Activated gamma-delta T cell (primary cell): ENCODE results near the gene PRKRA.
"Not testable (repeated sequence)": the region's sequence is repeated elsewhere in the genome, so short reads cannot be mapped to it uniquely, and the experiment has no call there.

Experiments
- DNase-seq: peaks from one replicate; lab custom pipeline; 2025; lab: John Stamatoyannopoulos, UW

Gene PRKRA

DNA sequence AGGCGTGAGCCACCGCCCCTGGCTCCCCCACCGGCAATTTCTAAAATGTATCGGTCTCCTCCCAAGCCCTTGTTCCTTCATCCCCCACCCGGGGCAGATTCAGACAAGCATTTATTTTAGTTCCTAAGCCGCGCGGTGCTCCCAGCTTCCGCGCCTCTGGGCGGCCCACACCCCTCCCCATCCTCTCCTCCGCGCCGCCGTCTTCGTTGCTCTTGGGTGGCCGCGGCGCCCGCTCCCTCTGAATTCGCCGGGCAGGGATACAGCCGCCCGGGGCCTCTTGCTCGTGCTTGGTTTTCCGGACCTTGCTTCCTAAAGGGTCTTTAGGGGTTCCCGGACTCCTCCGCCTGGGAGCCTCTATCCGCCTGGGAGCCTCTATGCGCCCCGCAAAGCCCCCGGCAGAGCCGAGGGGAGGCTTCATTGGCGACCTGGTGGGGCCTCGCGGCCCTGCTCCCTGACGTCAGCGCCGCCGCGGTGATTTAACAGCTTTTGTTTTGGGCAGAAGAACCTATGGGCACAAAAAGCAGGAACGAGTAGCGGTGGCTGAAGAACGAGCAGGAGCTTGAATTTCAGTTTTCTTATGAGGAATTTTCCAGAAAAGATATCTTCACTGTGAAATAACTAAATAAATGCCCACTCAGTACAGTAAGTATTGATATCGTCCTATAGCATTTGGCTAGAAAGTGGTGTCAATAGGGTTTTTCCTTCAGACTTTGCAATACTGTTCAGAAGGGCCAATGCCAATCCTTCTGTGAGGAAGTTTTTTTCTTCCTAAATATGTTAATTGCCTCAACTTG is 37.3 kb downstream of the PRKRA start:
- peak; percentile 49 for DNase-seq

DNA sequence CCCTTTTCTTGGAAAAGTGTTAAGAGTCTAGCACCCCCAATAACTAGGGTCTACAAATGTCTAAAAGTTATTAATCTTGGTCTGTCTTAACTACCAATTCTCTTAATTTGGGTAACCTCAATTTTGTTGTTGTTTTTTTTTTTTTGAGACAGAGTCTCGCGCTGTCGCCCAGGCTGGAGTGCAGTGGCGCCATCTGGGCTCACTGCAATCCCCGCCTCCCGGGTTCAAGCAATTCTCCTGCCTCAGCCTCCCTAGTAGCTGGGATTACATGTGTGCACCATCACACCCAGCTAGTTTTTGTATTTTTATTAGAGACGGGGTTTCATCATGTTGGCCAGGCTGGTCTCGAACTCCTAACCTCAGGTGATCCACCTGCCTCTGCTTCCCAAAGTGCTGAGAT is 38.5 kb downstream of the PRKRA start:
- not testable (repeated sequence) for DNase-seq

DNA sequence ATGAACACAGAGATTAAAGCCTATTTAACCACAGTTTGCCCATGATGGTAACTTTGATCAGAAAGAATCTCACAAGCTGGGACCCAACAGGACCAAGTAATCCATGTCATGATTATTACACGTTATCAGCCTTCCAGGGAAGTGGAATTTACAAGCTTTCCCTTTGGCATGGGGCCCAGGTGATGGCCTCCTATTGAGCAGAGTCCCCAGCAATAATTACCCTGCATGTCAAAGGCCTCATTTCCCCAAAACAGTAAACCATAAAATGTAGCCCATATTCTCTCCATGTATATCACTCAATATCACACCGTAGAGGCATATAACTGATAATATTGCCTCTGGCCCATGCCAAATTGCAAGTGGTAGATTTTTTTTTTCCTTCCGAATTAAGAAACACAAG is 38.9 kb downstream of the PRKRA start:
- no peak for DNase-seq

DNA sequence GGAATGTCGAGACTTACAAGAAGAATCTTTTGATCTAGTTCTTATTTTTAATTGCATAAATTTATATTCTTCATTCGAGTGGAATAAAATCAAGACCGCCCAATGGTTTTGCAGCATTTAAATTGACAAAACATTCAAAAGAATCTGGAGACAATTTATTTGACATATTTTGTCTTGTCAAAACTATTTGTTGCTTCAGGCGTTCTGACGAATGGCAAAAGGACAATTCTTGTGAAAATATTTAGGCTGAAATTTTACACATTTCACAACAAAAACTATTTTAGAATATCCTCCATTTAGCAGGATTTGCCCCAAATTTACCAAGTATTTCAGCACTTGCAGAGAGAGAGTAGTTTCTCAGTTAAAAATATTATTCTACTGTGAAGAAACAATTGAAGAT is 41.7 kb downstream of the PRKRA start:
- no peak for DNase-seq

DNA sequence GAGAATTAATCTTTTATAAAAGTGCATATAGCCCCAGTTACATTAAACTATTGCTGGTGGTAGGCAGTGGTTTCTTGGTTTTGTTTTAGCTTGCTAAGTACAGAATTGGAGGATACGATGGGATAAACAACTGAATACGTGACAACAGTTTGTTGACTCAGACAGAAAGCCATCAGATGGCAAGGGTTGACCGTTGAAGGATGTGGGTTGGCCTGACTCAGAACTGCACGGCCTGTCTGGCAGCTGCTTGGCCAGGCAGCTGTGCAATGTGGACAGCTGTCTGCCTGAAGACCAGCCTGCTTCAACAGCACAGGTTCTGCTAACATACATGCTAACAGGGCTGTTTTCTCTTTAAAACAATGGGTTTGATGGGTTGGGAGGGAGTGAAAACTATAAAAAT is 46.6 kb downstream of the PRKRA start:
- no peak for DNase-seq

DNA sequence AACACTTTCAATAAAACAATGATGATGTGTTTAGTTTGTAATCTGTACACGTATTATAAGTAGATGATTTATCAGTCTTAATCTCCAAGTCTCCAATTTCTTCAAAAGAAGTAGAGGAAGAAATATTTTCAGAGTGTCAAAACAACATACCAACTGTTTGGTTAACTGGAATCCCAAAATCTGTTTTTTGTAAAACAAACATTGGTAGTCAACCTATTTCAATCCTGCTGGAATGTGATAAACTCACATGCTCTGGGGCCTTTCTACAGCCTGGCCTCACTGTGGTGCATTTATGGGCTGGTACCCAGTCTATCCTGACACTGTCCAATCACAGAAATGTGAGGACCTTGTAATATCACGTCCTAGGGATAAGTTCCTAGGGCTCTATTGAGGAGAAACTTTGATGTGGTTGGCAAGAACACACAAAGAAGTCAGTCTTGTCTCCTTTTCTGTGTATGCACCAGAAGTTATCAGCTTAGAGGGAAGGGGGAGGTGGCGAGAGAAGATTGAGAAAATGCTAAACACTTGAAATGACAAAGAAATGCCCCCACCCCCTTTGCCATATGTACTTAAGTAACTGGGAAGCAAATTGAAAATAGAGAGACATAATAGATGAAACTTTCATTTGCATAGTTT is 47.2 kb downstream of the PRKRA start:
- no peak for DNase-seq

DNA sequence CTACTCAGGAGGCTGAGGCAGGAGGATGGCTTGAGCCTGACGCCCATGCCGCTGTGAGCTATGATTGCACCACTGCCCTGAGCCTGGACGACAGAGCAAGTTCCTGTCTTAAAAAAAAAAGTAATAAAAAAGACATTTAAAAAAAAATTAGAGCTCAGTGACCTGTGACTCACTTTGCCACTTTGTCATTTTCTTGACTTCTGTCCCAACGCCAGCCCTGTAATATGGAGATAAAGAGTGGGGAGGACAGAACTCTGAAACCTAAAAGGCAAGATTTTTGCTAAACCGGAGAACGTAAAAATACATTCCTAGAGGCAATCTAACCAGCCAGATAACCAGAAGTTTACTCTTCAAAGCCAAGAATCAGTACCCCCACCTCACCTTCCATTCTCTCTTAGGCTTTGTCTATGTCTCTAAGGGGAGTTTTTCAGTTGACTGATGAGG is 49.0 kb downstream of the PRKRA start:
- DNase-seq = no peak

DNA sequence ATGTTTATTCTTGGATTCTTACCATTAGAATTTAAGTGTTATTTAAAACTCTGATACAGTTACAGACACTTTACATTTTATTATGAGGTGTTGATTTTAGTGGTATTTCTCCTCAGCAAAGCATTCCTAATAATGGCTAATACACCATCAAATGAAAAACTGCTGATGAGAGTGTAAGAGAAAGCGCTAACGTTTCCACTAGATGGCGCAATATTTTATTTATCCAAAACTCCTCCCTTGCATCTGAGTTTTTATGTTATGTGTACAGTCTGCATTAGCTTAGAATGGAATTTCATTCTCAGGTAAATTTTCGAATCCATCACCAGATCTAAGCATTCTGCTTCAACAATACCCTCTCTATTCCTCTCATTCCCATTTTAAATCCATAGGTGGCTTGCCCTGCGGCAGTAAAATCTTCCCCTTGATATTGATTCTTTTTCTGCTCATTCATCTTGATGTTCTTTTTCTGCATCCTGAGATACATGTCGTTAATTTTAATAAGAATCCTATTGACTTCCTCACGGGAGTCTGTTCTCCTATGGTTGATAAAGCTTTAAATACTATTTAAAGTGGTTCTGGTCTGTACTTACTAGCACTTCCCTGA is 53.9 kb downstream of the PRKRA start:
- DNase-seq = no peak

DNA sequence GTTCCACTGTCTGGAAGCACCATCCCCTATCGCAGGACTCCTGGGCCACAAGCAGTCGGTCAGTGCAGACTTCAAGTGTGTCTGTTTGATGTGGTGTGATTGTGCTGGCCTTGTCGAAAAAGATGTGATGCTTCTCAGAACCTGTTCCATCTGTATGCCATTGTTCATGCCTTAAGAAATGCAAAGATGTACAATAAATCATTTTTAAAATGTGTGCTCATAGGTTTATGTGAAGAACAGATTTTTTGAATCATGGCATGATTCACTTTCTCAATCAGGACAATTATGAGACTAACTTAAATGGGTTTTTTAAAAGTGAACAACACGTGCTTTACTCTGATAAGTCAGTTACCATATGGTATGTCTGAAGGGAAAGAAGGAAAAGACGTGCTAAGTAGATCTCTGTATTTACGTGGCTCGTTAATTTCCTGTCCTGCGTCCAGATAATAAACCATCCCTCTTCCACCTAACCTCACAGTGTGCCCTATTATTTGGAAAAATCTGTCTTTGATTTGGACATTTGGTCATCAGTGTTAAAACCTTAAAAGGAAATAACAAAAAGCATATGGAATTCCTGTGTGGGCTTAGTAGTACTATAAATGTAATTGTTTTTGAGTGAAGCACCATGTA is 54.9 kb downstream of the PRKRA start:
- DNase-seq = no peak

DNA sequence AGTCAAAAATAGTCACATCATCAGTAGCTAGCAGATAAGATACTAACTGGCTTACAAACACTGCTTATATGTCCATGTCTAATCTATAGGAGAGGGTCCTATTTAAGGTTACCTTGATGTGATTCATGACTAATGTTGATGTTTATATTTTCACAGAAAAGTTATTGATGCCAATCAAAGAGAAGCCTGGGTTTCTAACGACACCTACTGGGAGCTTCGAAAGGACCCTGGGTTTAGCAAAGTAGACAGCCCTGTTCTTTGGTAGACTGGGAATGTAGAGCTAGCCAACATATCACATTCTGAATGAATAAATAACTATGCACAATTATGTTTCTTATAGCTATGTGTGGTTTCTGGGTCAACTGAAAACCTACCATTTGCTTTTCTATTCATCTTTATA is 55.7 kb downstream of the PRKRA start:
- no peak for DNase-seq

DNA sequence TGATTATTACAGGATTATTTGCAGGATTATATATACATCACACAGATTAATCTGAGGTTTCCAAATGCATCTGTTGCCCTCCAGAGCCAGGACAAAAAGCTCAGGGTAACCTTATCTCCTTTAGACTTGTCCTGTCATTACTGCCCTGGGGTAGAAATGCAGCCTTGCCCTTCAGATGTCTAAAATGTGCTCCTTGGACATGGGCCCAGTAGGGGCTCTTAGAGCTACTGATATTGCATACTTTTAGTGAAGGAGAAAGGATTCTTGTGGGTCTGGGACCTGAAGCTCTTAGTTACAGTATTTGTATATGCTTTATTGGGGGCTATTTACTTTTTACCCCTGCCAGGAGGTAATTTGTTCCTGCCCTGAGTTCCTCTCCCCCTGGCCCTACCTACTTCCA is 56.1 kb downstream of the PRKRA start:
- DNase-seq = no peak

DNA sequence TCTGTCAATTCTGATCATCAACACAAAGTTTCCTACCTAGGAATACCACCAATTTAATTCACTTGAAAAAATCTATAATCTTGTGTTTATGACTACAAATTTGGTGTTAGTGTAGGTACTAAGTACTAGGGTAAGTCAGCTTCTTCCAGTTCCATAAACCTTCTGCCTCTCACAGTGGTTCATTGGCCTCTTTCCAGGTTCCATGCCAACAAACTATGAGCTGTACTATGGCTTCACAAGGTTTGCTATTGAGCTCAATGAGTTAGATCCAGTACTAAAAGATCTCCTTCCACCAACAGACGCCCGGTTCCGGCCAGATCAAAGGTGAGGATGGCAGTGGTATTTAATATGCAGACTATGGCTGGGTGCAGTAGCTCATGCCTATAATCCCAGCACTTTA is 58.8 kb downstream of the PRKRA start:
- no peak for DNase-seq

DNA sequence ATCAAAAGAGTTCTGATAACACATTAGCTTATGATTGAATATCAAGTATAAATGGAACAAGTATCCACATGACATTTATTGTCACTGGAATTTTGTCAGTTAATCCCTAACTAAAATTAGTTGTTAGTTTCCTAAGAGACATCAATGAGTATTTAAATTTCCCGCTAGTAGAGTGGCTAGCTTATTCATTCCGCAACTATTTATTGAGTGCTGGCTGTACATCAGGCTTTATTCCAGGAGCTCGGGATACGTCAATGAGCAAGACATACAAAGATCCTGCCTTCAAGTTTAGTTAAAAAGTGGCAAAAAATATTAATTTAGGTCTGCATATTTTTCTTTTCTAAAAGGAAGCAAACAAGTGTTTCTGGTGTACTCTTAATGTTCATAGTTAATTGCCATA is 59.3 kb downstream of the PRKRA start:
- no peak for DNase-seq

DNA sequence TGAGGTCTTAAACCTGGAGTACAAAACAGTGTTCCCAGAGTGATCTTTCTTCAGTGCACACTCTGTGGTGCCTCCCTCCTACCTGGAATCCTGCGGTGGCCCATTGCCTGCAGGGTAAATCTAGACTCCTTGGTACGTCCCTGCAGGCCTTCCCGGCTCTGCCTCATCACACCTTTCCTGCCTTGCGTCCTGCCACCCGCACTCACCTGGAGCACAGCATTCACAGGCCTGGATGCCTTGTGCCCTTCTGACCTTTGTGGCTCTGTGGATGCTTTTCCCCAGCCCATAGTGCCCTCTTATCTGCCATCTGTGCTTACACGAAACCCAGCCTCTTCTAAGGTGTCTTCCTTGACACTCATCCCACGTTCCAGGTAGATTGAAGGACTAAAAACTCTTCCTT is 62.7 kb downstream of the PRKRA start:
- DNase-seq = no peak

DNA sequence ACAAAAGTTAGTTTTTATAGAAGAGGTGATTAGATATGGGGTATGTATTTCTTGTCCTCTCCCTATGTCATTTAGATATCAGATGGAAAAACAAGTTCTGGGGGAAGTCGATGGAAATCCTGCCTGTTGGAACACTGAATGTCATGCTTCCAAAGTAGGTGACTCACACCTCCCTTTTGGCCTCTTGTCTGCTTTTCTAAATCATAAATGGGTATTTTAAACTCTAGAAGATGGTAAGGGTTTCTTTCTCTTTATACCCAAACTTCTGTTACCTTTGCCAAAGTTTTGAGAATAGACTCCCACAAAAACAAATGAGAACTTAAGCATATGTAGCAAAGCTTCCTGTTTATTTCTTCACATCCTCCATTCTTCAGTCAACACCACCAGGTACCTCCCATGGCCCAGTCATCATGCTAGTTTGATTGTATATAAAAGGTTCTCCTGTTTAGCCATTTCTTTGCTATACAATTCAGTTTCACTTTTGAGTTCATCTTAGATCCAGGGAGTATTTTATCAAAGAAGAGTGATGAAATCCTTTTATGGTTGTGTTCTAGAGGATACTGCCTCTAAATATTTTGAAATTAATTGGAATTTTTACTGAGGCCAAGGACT is 63.9 kb downstream of the PRKRA start:
- DNase-seq = no peak

DNA sequence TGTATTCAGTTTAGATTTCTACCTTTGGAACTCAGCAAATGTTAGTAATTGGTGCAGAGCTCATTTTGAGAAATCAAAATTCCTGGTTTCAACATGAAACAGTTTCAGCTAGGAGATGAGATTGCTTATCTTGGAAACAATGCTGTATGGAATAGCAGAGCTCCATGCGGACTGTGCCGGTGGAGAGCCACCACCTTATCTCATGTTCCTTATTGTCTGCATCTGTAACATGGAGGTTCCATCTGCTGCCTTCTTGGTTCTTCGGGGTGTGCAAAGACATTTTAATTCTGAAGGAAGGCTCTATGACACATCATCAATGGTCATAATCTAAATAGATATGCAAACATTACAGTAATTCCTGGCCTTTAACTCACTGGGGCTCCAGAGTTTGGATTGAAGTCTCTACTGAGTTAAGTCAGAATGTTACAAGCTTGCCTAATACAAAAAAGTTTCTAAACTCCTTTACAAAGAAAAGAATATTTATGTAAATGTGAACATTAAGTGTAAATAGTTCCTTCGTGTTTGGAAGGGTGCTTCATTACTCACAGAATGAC is 65.3 kb downstream of the PRKRA start:
- no peak for DNase-seq

DNA sequence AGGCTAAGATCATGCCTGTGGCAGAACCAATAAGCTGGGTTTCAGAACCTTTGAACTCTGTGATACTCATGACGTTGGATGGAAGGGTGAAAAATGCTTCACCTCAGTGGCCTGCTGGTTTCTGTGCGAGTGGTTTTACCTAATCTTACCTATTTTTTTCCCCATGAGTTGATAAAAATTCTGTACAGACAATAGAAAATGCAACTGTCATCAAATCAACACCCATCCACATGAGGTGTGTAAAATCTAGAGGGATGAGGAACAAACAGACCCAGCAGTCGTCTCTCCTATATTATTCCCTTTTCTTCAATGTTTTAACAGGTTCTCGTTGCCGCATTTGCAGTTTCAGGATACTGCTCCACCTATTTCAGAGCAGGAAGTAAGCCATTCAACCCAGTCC is 67.3 kb downstream of the PRKRA start:
- DNase-seq = no peak
